Calu3 (cell line): ENCODE measurements around the gene CMTR1. TPM values are rescaled to one million over a fixed set of nuclear protein-coding genes. Genes with fewer than 3 reads are reported as not detected.
"Not testable (repeated sequence)": the region's sequence is repeated elsewhere in the genome, so short reads cannot be mapped to it uniquely, and the experiment has no call there.

Experiments used
- BruUV-seq: library from RNA; stranded (reverse); fragments of 400-500 nt; replicated peaks from 2 replicates; lab custom pipeline; 2021; lab: Mats Ljungman, UMichigan
- CTCF ChIA-PET: fragments of 300-600 bp; sonication (Branson Sonifier 250); formaldehyde crosslinking; loops from one replicate; lab custom pipeline; 2022; ENCODE audit warnings: antibody characterized with exemption; lab: Charles Lee
- DNase-seq: peaks from one replicate; pipeline ENCODE4 v3.0.0; 2022
- H3K27ac Mint-ChIP-seq: one replicate; pipeline ENCODE4 v1.8.0; 2022; ENCODE audit warnings: mixed read lengths; ENCODE audit not compliant: unreplicated experiment
- H3K27me3 Mint-ChIP-seq: one replicate; pipeline ENCODE4 v1.8.0; 2022; ENCODE audit warnings: mixed read lengths; ENCODE audit not compliant: unreplicated experiment
- H3K36me3 Mint-ChIP-seq: one replicate; pipeline ENCODE4 v1.8.0; 2022; ENCODE audit warnings: mild to moderate bottlenecking, moderate library complexity, mixed read lengths; ENCODE audit not compliant: insufficient read depth, unreplicated experiment
- H3K4me1 Mint-ChIP-seq: one replicate; pipeline ENCODE4 v1.8.0; 2022; ENCODE audit warnings: mild to moderate bottlenecking, low read depth, mixed read lengths; ENCODE audit not compliant: unreplicated experiment
- H3K4me3 Mint-ChIP-seq: one replicate; pipeline ENCODE4 v1.8.0; 2022; ENCODE audit warnings: mild to moderate bottlenecking, low read depth, moderate library complexity, mixed read lengths; ENCODE audit not compliant: unreplicated experiment
- H3K9me3 Mint-ChIP-seq: one replicate; pipeline ENCODE4 v1.8.0; 2022; ENCODE audit warnings: low read depth, mixed read lengths; ENCODE audit not compliant: unreplicated experiment
- intact Hi-C: fragments of 100-400 bp; cut with micrococcal nuclease; formaldehyde crosslinking; loops from one replicate; pipeline ENCODE4 v1.10.0; 2022; ENCODE audit not compliant: unreplicated experiment
- total RNA-seq: library from RNA; stranded (reverse); gene quantifications from 2 replicates; pipeline ENCODE4 v1.2.3, GENCODE V29; 2022
- TF ChIP-seq, protein P1 (sequence below): fragments of 200-600 bp; IDR thresholded peaks from one replicate; pipeline ENCODE4 v1.8.0; 2022; ENCODE audit warnings: antibody characterized with exemption; ENCODE audit not compliant: unreplicated experiment

Gene CMTR1
- total RNA-seq, 1 experiment from 2014 or later, result 50.3 TPM

DNA sequence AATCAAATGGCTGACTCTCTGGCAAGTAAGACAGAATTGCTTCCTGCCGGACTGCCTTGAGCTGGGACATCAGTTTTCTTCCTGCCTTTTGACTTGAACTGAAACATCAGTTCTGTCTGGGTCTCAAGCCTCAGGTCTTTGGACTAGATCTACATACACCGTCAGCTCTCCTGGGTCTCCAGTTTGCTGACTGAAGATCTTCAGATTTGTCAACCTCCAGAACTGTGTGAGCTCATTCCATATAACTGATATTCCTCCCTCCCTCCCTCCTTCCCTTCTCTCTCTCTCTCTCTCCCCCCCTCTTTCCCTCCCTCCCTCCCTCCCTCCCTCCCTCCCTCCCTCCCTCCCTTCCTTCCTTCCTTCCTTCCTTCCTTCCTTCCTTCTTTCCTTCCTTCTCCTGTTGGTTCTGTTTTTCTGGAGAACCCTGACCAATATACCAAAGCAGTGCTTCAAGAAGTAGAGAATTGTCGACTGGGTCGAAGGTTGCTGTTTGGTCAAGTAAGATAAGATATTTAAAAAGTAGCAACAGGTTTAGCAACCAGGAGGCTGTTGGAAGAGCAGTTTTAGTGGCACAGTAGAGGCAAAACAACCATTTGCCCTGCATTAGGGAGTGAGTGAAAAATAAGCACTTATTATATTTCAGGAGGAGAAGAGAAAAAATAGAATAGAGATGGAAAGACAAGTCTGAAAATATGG lies 33.1 kb upstream of the CMTR1 start:
- H3K27me3 Mint-ChIP-seq, result peaks cover 53% of the 10 kb centered on the region
- H3K27ac Mint-ChIP-seq, result no peak overlapping the region
- CTCF ChIA-PET, result interaction anchor here (0.6 kb wide), 1 partner anchor 23 kb away, joined by 8 read pairs; no protein-coding TSS in a partner anchor
- BruUV-seq, result no TSS peak
- TF ChIP-seq, protein P1, sequence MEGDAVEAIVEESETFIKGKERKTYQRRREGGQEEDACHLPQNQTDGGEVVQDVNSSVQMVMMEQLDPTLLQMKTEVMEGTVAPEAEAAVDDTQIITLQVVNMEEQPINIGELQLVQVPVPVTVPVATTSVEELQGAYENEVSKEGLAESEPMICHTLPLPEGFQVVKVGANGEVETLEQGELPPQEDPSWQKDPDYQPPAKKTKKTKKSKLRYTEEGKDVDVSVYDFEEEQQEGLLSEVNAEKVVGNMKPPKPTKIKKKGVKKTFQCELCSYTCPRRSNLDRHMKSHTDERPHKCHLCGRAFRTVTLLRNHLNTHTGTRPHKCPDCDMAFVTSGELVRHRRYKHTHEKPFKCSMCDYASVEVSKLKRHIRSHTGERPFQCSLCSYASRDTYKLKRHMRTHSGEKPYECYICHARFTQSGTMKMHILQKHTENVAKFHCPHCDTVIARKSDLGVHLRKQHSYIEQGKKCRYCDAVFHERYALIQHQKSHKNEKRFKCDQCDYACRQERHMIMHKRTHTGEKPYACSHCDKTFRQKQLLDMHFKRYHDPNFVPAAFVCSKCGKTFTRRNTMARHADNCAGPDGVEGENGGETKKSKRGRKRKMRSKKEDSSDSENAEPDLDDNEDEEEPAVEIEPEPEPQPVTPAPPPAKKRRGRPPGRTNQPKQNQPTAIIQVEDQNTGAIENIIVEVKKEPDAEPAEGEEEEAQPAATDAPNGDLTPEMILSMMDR, result no peak
- no peak overlapping the region for H3K4me3 Mint-ChIP-seq
- no peaks in the 10 kb centered on the region for H3K9me3 Mint-ChIP-seq
- no peaks in the 10 kb centered on the region for H3K4me1 Mint-ChIP-seq
- no peaks in the 10 kb centered on the region for H3K36me3 Mint-ChIP-seq
- DNase-seq, result no peak
- intact Hi-C loops, result no loop called here

DNA sequence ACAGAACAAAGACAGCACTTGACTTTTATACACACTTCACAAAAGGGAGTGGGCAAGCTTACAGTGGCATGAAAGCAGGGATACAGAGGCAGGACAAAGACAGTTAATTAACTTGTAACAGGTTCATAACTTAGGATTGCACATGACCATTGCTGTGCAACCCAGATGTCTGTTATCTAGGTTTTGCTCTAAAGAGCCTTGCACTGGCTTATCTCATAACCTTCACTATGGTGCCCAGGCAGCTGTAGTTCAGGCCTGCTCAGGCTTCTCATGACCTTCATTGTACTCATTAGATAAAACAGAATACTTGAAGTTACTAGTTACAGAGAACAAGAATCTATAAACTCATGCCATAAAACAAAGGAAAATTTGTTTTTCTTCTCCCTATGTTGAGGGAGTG lies 31.4 kb upstream of the CMTR1 start:
- CTCF ChIA-PET, H3K9me3 Mint-ChIP-seq, intact Hi-C loops, H3K27ac Mint-ChIP-seq, H3K4me3 Mint-ChIP-seq, H3K4me1 Mint-ChIP-seq, BruUV-seq, DNase-seq, H3K36me3 Mint-ChIP-seq: not testable (repeated sequence)
- H3K27me3 Mint-ChIP-seq, result peaks cover 53% of the 10 kb centered on the region

DNA sequence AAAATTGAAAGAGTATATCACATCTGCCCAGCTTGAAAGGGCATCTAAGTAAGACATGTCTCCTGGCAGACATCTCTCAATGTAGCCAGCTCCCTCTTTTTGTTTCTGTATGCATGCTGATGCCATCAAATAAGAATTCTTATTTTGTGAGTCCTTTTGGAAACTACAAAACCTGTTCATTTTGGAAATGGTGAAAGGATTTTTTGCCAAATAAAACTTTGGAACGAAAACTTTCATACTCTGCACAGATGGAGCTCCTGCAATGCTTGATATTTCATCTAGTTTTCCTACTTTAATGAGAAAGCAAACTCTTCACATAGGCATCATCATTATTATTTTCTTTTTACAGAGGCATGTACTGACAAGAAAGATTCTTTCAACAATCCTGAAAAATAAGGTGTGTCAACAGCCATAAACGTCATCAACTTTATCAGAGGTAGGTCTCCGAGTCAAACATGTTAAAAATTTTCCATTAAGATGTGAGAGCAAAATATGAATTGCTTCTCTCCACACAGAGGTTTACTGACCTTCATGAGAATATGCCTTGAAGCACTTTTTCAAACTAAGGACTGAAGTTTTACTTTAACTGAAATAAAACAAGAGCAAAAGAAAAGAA lies 26.2 kb upstream of the CMTR1 start:
- no peaks in the 10 kb centered on the region for H3K36me3 Mint-ChIP-seq
- H3K4me3 Mint-ChIP-seq, result no peak overlapping the region
- H3K27ac Mint-ChIP-seq, result no peak overlapping the region

DNA sequence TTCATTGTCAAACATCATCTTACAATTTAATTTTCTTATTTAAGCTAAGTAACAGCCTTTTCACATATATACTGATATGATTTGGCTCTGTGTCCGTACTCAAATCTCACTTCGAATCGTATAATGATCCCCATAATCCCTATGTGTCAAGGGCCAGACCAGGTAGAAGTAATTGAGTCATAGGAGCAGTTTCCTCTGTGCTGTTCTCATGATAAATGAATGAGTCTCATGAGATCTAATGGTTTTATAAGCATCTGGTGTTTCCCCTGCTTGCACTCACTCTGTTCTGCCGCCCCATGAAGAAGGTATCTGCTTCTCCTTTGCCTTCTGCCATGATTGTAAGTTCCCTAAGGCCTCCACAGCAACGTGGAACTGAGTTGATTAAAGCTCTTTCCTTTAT lies 25.1 kb upstream of the CMTR1 start:
- H3K4me1 Mint-ChIP-seq, result no peaks in the 10 kb centered on the region
- TF ChIP-seq, protein P1, result no peak
- H3K36me3 Mint-ChIP-seq, result no peaks in the 10 kb centered on the region
- H3K4me3 Mint-ChIP-seq, result no peak overlapping the region
- DNase-seq, result no peak
- H3K27me3 Mint-ChIP-seq, result peaks cover 18% of the 10 kb centered on the region
- CTCF ChIA-PET, result no interaction called here
- BruUV-seq, result no TSS peak
- intact Hi-C loops, result no loop called here
- H3K9me3 Mint-ChIP-seq, result no peaks in the 10 kb centered on the region
- H3K27ac Mint-ChIP-seq, result no peak overlapping the region

More for the DNA sequence above, 26.2 kb upstream of the CMTR1 start:
- CTCF ChIA-PET, result no interaction called here
- Mint-ChIP-seq H3K4me1 (no peaks in the 10 kb centered on the region), H3K27me3 (peaks cover 30% of the 10 kb centered on the region), H3K9me3 (no peaks in the 10 kb centered on the region)
- TF ChIP-seq, protein P1, result no peak
- BruUV-seq, result no TSS peak
- intact Hi-C loops, result no loop called here
- DNase-seq, result no peak

DNA sequence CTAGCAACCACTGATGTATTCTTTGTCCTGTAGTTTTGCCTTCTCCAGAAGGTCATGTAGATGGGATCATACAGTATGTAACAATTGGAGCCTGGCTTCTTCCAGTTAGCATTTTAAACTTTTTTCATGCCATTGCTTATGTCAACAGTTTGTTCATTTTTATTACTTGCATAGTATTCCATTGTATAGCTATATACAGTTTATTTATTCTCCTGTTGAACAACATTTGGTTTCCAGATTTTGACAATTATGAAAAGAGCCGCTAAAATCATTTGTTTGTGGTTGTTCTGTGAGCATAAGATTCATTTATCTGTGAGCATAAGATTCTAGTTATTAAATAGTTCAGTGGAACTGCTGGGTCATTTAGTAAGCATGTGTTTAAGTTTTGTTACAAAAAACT lies 23.5 kb upstream of the CMTR1 start:
- H3K27me3 Mint-ChIP-seq, result peaks cover 18% of the 10 kb centered on the region
- no TSS peak for BruUV-seq

More for the DNA sequence above, 23.5 kb upstream of the CMTR1 start:
- TF ChIP-seq, protein P1, result no peak
- Mint-ChIP-seq H3K27ac (no peak overlapping the region), H3K4me1 (no peaks in the 10 kb centered on the region), H3K36me3 (no peaks in the 10 kb centered on the region), H3K9me3 (no peaks in the 10 kb centered on the region), H3K4me3 (no peak overlapping the region)
- intact Hi-C loops, result no loop called here
- CTCF ChIA-PET, result no interaction called here
- no peak for DNase-seq
